H1 (cell line): ENCODE results near the gene ZNF254. TPM values are rescaled to one million over a fixed set of nuclear protein-coding genes. Genes with fewer than 3 reads are reported as not detected.

Experiments
- CTCF ChIA-PET: fragments of 300-600 bp; sonication (Branson Sonifier 250); formaldehyde crosslinking; loops from one replicate; lab custom pipeline; 2021; ENCODE audit not compliant: partially characterized antibody; lab: Charles Lee
- POLR2A ChIA-PET: fragments of 300-600 bp; sonication (Branson Sonifier 250); formaldehyde crosslinking; loops from one replicate; lab custom pipeline; 2021; ENCODE audit warnings: inconsistent platforms; ENCODE audit not compliant: partially characterized antibody; lab: Charles Lee
- DNase-seq, 2 experiments: peaks; one replicate each; pipeline versions ENCODE4 v3.0.0 to v3.0.0-alpha.2; 2010 to 2022; ENCODE audit warnings: low spot score in 2 of 2, low read depth in 1 of 2, mixed read lengths in 1 of 2
- FAIRE-seq: peaks from 2 replicates; lab custom pipeline; 2011; peaks lifted over from hg19 to GRCh38; lab: Jason Lieb, UNC
- H2AFZ ChIP-seq: 2 replicates; pipeline ENCODE4 v1.8.1; 2012; ENCODE audit warnings: low read length, inconsistent platforms
- H2AK5ac ChIP-seq: 2 replicates; pipeline ENCODE4 v1.6.1; 2013; ENCODE audit warnings: low read depth, low read length
- H2BK120ac ChIP-seq: replicated peaks from 2 replicates; pipeline ENCODE3; 2013; ENCODE audit warnings: low read depth, low read length, inconsistent platforms
- H2BK12ac ChIP-seq: 2 replicates; pipeline ENCODE4 v1.6.1; 2013; ENCODE audit warnings: low read depth, low read length
- H2BK15ac ChIP-seq: 2 replicates; pipeline ENCODE4 v1.6.1; 2013; ENCODE audit warnings: low read length
- H2BK20ac ChIP-seq: 2 replicates; pipeline ENCODE4 v1.6.1; 2013; ENCODE audit warnings: low read length
- H2BK5ac ChIP-seq: 2 replicates; pipeline ENCODE4 v1.6.1; 2013; ENCODE audit warnings: low read depth, low read length
- H3K14ac ChIP-seq: 2 replicates; pipeline ENCODE4 v1.6.1; 2013; ENCODE audit warnings: inconsistent platforms; ENCODE audit not compliant: insufficient read length
- H3K18ac ChIP-seq: 2 replicates; pipeline ENCODE4 v1.6.1; 2013; ENCODE audit warnings: low read length; ENCODE audit errors: extremely low read depth
- H3K23ac ChIP-seq: 2 replicates; pipeline ENCODE4 v1.6.1; 2013; ENCODE audit warnings: inconsistent platforms; ENCODE audit not compliant: insufficient read length
- H3K23me2 ChIP-seq: 2 replicates; pipeline ENCODE4 v1.6.1; 2013; ENCODE audit warnings: low read depth, low read length
- H3K27ac ChIP-seq: 2 replicates; pipeline ENCODE4 v1.6.1; 2011; ENCODE audit warnings: low read depth, low read length, inconsistent platforms
- H3K27me3 ChIP-seq, 4 experiments: replicated peaks in 1 of 4; 1 replicate in 1 of 4; 2 replicates in 3 of 4; pipeline versions ENCODE4 v1.6.1 to v1.8.1; 2011 to 2013; ENCODE audit warnings: low read length in 3 of 4, mild to moderate bottlenecking in 3 of 4, inconsistent platforms in 2 of 4, mixed read lengths in 2 of 4, moderate library complexity in 1 of 4; ENCODE audit not compliant: control insufficient read depth in 3 of 4, insufficient read depth in 3 of 4; ENCODE audit errors: extremely low read depth in 1 of 4
- H3K36me3 ChIP-seq, 4 experiments: 2 replicates each; pipeline versions ENCODE4 v1.6.1 to v1.8.1; 2011 to 2013; ENCODE audit warnings: mild to moderate bottlenecking in 4 of 4, low read length in 3 of 4, moderate library complexity in 2 of 4, control low read depth in 1 of 4, inconsistent platforms in 1 of 4; ENCODE audit not compliant: insufficient read depth in 4 of 4, control insufficient read depth in 2 of 4
- H3K4ac ChIP-seq: replicated peaks from 2 replicates; pipeline ENCODE3; 2013; ENCODE audit warnings: low read length, low read depth, mixed read lengths, inconsistent platforms; ENCODE audit not compliant: insufficient read length
- H3K4me1 ChIP-seq, 4 experiments: replicated peaks in 1 of 4; 1 replicate in 1 of 4; 2 replicates in 3 of 4; pipeline versions ENCODE4 v1.6.1 to v1.8.1; 2011 to 2013; ENCODE audit warnings: low read length in 3 of 4, inconsistent platforms in 2 of 4, mixed read lengths in 1 of 4; ENCODE audit not compliant: insufficient read depth in 4 of 4, control insufficient read depth in 3 of 4
- H3K4me2 ChIP-seq, 2 experiments: 2 replicates each; pipeline versions ENCODE4 v1.6.1 to v1.8.1; 2011 to 2013; ENCODE audit warnings: low read depth in 2 of 2, low read length in 2 of 2, control low read depth in 1 of 2, inconsistent platforms in 1 of 2, mild to moderate bottlenecking in 1 of 2; ENCODE audit not compliant: insufficient read depth in 1 of 2
- H3K4me3 ChIP-seq, 4 experiments: fragments of 200-600, 300-600 bp in 1 of 4; sonication (generic), shearing (Covaris generic), sonication (Bioruptor Twin) in 1 of 4; 2 replicates each; pipeline versions ENCODE4 v1.5.1 to v1.8.1; 2011 to 2016; ENCODE audit warnings: low read length in 4 of 4, low read depth in 3 of 4, control low read depth in 2 of 4, inconsistent platforms in 2 of 4, mild to moderate bottlenecking in 2 of 4, mixed read lengths in 1 of 4, moderate library complexity in 1 of 4; ENCODE audit not compliant: insufficient read depth in 2 of 4; ENCODE audit errors: extremely low read depth in 1 of 4
- H3K56ac ChIP-seq: replicated peaks from 2 replicates; pipeline ENCODE3; 2013; ENCODE audit warnings: low read depth, mild to moderate bottlenecking, mixed read lengths, low read length, inconsistent platforms; ENCODE audit not compliant: insufficient read length
- H3K79me1 ChIP-seq: 2 replicates; pipeline ENCODE4 v1.6.1; 2013; ENCODE audit warnings: low read depth, low read length, control low read depth
- H3K79me2 ChIP-seq, 2 experiments: 2 replicates each; pipeline versions ENCODE4 v1.6.1 to v1.8.1; 2012 to 2013; ENCODE audit warnings: low read length in 2 of 2, mild to moderate bottlenecking in 2 of 2, inconsistent platforms in 1 of 2; ENCODE audit not compliant: insufficient read depth in 2 of 2, control insufficient read depth in 1 of 2
- H3K9ac ChIP-seq, 4 experiments: replicated peaks in 1 of 4; 1 replicate in 1 of 4; 2 replicates in 3 of 4; pipeline versions ENCODE4 v1.6.1 to v1.8.1; 2011 to 2013; ENCODE audit warnings: low read depth in 3 of 4, low read length in 3 of 4, control low read depth in 2 of 4, mild to moderate bottlenecking in 2 of 4, moderate library complexity in 2 of 4, inconsistent platforms in 1 of 4; ENCODE audit errors: extremely low read depth in 1 of 4
- H3K9me3 ChIP-seq, 2 experiments: 2 replicates each; pipeline versions ENCODE4 v1.6.1 to v1.8.1; 2012 to 2013; ENCODE audit warnings: mild to moderate bottlenecking in 2 of 2, moderate library complexity in 2 of 2, control low read depth in 1 of 2, inconsistent platforms in 1 of 2, low read depth in 1 of 2, low read length in 1 of 2, mixed read lengths in 1 of 2; ENCODE audit not compliant: insufficient read depth in 2 of 2
- H4K20me1 ChIP-seq, 2 experiments: replicated peaks in 1 of 2; 2 replicates each; pipeline versions ENCODE3 to v1.8.1; 2011 to 2013; ENCODE audit warnings: inconsistent platforms in 2 of 2, low read length in 2 of 2, mild to moderate bottlenecking in 1 of 2; ENCODE audit not compliant: insufficient read depth in 2 of 2, control insufficient read depth in 1 of 2
- H4K5ac ChIP-seq: 2 replicates; pipeline ENCODE4 v1.6.1; 2013; ENCODE audit warnings: low read length, low read depth, mixed read lengths, inconsistent platforms; ENCODE audit not compliant: insufficient read length
- H4K8ac ChIP-seq: 2 replicates; pipeline ENCODE4 v1.8.0; 2013; ENCODE audit warnings: mild to moderate bottlenecking, moderate library complexity, low read length, inconsistent platforms; ENCODE audit not compliant: insufficient read depth; ENCODE audit errors: extremely low read depth
- H4K91ac ChIP-seq: replicated peaks from 2 replicates; pipeline ENCODE3; 2013; ENCODE audit warnings: low read length, mixed read lengths, inconsistent platforms; ENCODE audit not compliant: insufficient read length
- BACH1 ChIP-seq: IDR thresholded peaks from 2 replicates; pipeline ENCODE4 v1.6.1; 2012; ENCODE audit warnings: low read length, improper control_type of control experiment
- EZH2 ChIP-seq: fragments of 200-600 bp; sonication (generic); IDR thresholded peaks from 2 replicates; pipeline ENCODE4 v1.7.1; 2012; ENCODE audit warnings: low read depth, mild to moderate bottlenecking, moderate library complexity, low read length, inconsistent platforms; ENCODE audit not compliant: severe bottlenecking
- HDAC2 ChIP-seq, 2 experiments: fragments of 300-600 bp in 1 of 2; sonication (generic) in 1 of 2; IDR thresholded peaks; 2 replicates each; pipeline ENCODE4 v1.6.1; 2011 to 2012; ENCODE audit warnings: low read depth in 2 of 2, low read length in 2 of 2, mild to moderate bottlenecking in 2 of 2, moderate library complexity in 2 of 2, borderline replicate concordance in 1 of 2, inconsistent platforms in 1 of 2
- HDAC6 ChIP-seq: IDR thresholded peaks from one replicate; pipeline ENCODE4 v1.7.1; 2012; ENCODE audit warnings: low read depth, mild to moderate bottlenecking, inconsistent platforms, low read length, moderate library complexity
- KDM1A ChIP-seq: fragments of 200-600, 300-600 bp; sonication (generic); IDR thresholded peaks from 2 replicates; pipeline ENCODE4 v1.7.1; 2016; ENCODE audit warnings: mild to moderate bottlenecking, low read length, borderline replicate concordance
- KDM5A ChIP-seq: fragments of 200-600 bp; IDR thresholded peaks from 2 replicates; pipeline ENCODE4 v1.7.1; 2012; ENCODE audit warnings: mild to moderate bottlenecking, low read length, inconsistent platforms, mixed read lengths
- SIRT6 ChIP-seq: IDR thresholded peaks from one replicate; pipeline ENCODE4 v1.7.1; 2012; ENCODE audit warnings: low read length, inconsistent platforms
- WGBS, 2 experiments: shearing (Covaris generic) in 1 of 2; methylation state at CpG; one replicate each; pipeline versions ENCODE4 v1.1.6 to v1.1.7; 2013 to 2015; ENCODE audit warnings: low lambda C conversion rate in 2 of 2, mixed read lengths in 2 of 2, inconsistent platforms in 1 of 2, low coverage in 1 of 2, missing lambda C conversion rate in 1 of 2; ENCODE audit not compliant: insufficient replicate concordance in 2 of 2, insufficient coverage in 1 of 2, insufficient read length in 1 of 2; ENCODE audit errors: extremely low coverage in 1 of 2, missing lambda C conversion rate in 1 of 2; 5-methylcytosine and 5-hydroxymethylcytosine counted together
- polyA plus RNA-seq, 7 experiments: library from polyadenylated mRNA; depleted of rRNA in 3 of 7; stranded (reverse) in 5 of 7; unstranded in 2 of 7; fragments of >200 nt in 5 of 7; fragments of 200-250 nt in 2 of 7; gene quantifications; 1 replicate in 5 of 7; 2 replicates in 1 of 7; 4 replicates in 1 of 7; pipeline versions ENCODE4 v1.2.1 to v1.2.3, GENCODE V29; 2011 to 2013; ENCODE audit warnings: missing spikeins in 2 of 7, mixed read lengths in 2 of 7
- total RNA-seq: library from RNA; stranded (reverse); fragmentation: NEBNext Ultra II Directional; extraction: Animal tissue kit (Norgen Biotek cat#: 25700); gene quantifications from 2 replicates; pipeline ENCODE4 v1.2.1, GENCODE V29; 2021

Gene ZNF254
- total and polyA plus RNA-seq, 2 of the 8 experiments (the other 6 are each of a cell fraction or from before 2014, with no cell fraction given) = 4.4 to 22.0 TPM

GRCh38 chr19:24040621-24041020, 46.4 kb upstream of the ZNF254 start:
- no peak overlapping the region for H3K18ac ChIP-seq
- H3K27me3 ChIP-seq = no peaks in the 10 kb centered on the region
- H3K56ac ChIP-seq = no peak overlapping the region
- H3K4me3 ChIP-seq = no peak overlapping the region
- no peak overlapping the region for H3K27ac ChIP-seq
- no peak for DNase-seq
- H3K9ac ChIP-seq = no peak overlapping the region
- no peak overlapping the region for H3K4me2 ChIP-seq
- H2BK20ac ChIP-seq = no peak overlapping the region
- H3K23ac ChIP-seq = no peak overlapping the region
- no peaks in the 10 kb centered on the region for H3K9me3 ChIP-seq
- no peak overlapping the region for H4K8ac ChIP-seq
- no peak overlapping the region for H2BK12ac ChIP-seq
- H3K4ac ChIP-seq = no peak overlapping the region
- FAIRE-seq = no peak
- peaks cover 26 to 73% of the 10 kb centered on the region in 2 experiments for H3K79me2 ChIP-seq
- peaks cover 8% of the 10 kb centered on the region for H3K79me1 ChIP-seq
- no peak overlapping the region for H2AFZ ChIP-seq
- ChIA-PET CTCF (interaction anchor here (2.4 kb wide), 1 partner anchor 9 kb away, joined by 6 read pairs; no protein-coding TSS in a partner anchor), POLR2A (interaction anchor here (1.9 to 2.4 kb wide), 2 partner anchors 11 to 46 kb away, joined by 7 to 8 read pairs; partner anchors contain the start of gene ZNF254)
- H2AK5ac ChIP-seq = no peak overlapping the region
- no peaks in the 10 kb centered on the region for H3K23me2 ChIP-seq
- peaks cover 3 to 30% (median 17%) of the 10 kb centered on the region in 4 experiments for H3K36me3 ChIP-seq
- no peak overlapping the region for H2BK15ac ChIP-seq
- H3K4me1 ChIP-seq = 0 out of 7 replicates have a peak, but pooled peaks cover 0 to 2% (median 0%) of the 10 kb centered on the region in 4 experiments
- H2BK5ac ChIP-seq = no peak overlapping the region
- H3K14ac ChIP-seq = no peak overlapping the region
- no peak overlapping the region for H4K91ac ChIP-seq
- 95% methylated on average over 3 of the region's 3 CpGs; no CpG with 5 or more reads in 1 of the 2 experiments for WGBS, 2 experiments
- no peak overlapping the region for H4K5ac ChIP-seq
- peaks cover 2 to 16% of the 10 kb centered on the region in 2 experiments for H4K20me1 ChIP-seq
- no peak overlapping the region for H2BK120ac ChIP-seq
- no peak for TF ChIP-seq HDAC6
- TF ChIP-seq KDM5A = no peak
- no peak for TF ChIP-seq SIRT6
- no peak for TF ChIP-seq EZH2
- no peak for TF ChIP-seq KDM1A
- TF ChIP-seq HDAC2 (IDR thresholded peaks at IDR 0.05; ENCODE audit: borderline replicate concordance in 1 of 2, low read depth in 2 of 2, low read length in 2 of 2) = no peak
- TF ChIP-seq BACH1 = no peak
